BLaER1 treated with 17β-estradiol and CSF1 and Interleukin-3, amounts not matched to agents 10 nM and 100 nM (cell line): ENCODE results near the gene NCKIPSD.

Experiments
- H3K27ac ChIP-seq, 11 experiments: shearing (Covaris generic); formaldehyde crosslinking; 2 replicates each; pipeline ENCODE4 v1.8.1; 2022
- H3K27me3 ChIP-seq, 11 experiments: shearing (Covaris generic); formaldehyde crosslinking; 2 replicates each; pipeline ENCODE4 v1.8.1; 2022
- H3K36me3 ChIP-seq, 11 experiments: shearing (Covaris generic); formaldehyde crosslinking; 2 replicates each; pipeline ENCODE4 v1.8.1; 2022
- H3K4me1 ChIP-seq, 10 experiments: shearing (Covaris generic); formaldehyde crosslinking; 2 replicates each; pipeline ENCODE4 v1.8.1; 2022
- H3K4me2 ChIP-seq, 11 experiments: shearing (Covaris generic); formaldehyde crosslinking; 2 replicates each; pipeline ENCODE4 v1.8.1; 2022
- H3K4me3 ChIP-seq, 10 experiments: shearing (Covaris generic); formaldehyde crosslinking; 2 replicates each; pipeline ENCODE4 v1.8.1; 2022
- H3K9ac ChIP-seq, 11 experiments: shearing (Covaris generic); formaldehyde crosslinking; 2 replicates each; pipeline ENCODE4 v1.8.1; 2022
- H3K9me3 ChIP-seq, 11 experiments: shearing (Covaris generic); formaldehyde crosslinking; replicated peaks in 1 of 11; 2 replicates each; pipeline ENCODE4 v1.8.1; 2022
- H4K20me1 ChIP-seq, 11 experiments: shearing (Covaris generic); formaldehyde crosslinking; 2 replicates each; pipeline ENCODE4 v1.8.1; 2022
- Cebpa-rat ChIP-seq, 11 experiments: shearing (Covaris generic); IDR thresholded peaks; 2 replicates each; pipeline ENCODE4 v1.8.1; 2022

NCKIPSD gene

DNA sequence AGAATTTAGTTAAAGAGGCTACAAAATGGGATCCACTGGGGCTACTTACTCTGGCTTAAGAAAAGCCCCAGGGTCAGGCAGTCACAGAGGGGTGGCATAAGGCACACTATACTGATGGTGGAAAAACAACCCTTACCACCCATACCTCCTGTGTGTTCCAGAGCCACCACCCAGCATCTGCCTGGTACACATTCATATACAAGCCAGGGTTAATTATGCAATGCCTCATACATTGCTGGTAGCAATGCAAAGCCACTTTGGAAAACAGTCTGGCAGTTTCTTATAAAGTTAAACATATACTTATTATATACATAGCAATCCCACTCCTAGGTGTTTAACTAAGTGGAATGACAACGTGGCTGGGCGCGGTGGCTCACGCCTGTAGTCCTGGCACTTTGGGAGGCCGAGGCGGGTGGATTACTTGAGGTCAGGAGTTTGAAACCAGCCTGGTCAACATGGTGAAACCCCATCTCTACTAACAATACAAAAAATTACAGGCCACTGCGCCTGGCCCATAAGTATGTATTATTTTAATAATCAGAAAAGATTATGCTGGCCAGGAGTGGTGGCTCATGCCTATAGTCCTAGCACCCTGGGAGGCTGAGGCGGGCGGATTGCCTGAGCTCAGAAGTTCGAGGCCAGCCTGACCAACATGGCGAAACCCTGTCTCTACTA, 15.2 kb upstream of the NCKIPSD start:
- Histone ChIP-seq H3K9ac (0 out of 22 replicates have a peak overlapping the region, but pooled peaks of 1 of the 11 experiments have one; percentile 26), H3K4me1 (peaks cover 0 to 3% (median 0%) of the 10 kb centered on the region in 10 experiments; a peak in 1 of 20 replicates), H4K20me1 (peaks cover 98 to 100% (median 100%) of the 10 kb centered on the region in 11 experiments), H3K27me3 (no peaks in the 10 kb centered on the region), H3K36me3 (peaks cover 80 to 100% (median 99%) of the 10 kb centered on the region in 11 experiments), H3K4me2 (no peak overlapping the region), H3K27ac (no peak overlapping the region), H3K9me3 (no peaks in the 10 kb centered on the region), H3K4me3 (no peak overlapping the region)
- no peak for TF ChIP-seq Cebpa-rat (IDR thresholded peaks at IDR 0.05)

DNA sequence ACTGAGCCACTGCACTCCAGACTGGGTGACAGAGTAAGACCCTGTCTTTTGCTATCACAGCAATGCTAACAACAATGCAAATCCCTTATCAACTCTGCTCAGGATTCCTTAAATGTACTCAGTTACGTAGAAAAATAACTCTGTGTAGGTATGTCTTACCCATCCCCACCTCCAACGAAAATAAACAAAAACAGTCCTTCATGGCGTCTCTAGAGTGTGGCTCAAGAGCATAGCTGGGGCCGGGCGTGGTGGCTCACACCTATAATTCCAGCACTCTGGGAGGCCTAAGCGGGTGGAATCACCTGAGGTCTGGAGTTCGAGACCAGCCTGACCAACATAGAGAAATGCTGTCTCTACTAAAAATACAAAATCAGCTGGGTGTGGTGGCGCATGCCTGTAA, 13.2 kb upstream of the NCKIPSD start:
- Histone ChIP-seq H3K9ac (no peak overlapping the region), H3K36me3 (peaks cover 80 to 100% (median 99%) of the 10 kb centered on the region in 11 experiments), H3K27ac (no peak overlapping the region), H3K9me3 (no peaks in the 10 kb centered on the region), H3K4me1 (peaks cover 0 to 3% (median 0%) of the 10 kb centered on the region in 10 experiments; a peak in 1 of 20 replicates), H4K20me1 (peaks cover 99 to 100% (median 100%) of the 10 kb centered on the region in 11 experiments), H3K4me3 (no peak overlapping the region), H3K4me2 (no peak overlapping the region), H3K27me3 (no peaks in the 10 kb centered on the region)
- TF ChIP-seq Cebpa-rat (IDR thresholded peaks at IDR 0.05): no peak

DNA sequence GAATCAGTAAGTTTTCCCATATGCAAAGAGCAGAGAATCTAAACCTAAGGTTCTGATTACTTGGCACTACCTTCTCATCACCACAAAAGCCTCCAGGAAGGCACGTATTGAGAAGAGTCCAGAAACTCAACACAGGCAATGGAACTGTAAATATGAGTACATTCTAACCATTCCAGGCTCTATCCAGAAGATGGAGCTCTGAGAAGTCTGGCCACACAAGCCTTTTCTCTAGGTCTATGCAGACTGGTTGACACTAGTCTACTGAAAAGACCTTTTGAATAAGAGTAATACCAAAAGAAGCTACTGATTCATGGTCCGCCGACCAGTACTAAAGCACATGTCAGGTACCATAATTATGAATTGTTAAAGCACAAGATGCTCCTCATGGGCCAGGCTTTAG, 12.2 kb upstream of the NCKIPSD start:
- no peak overlapping the region for H3K9ac ChIP-seq
- H3K9me3 ChIP-seq: no peaks in the 10 kb centered on the region
- no peak for TF ChIP-seq Cebpa-rat (IDR thresholded peaks at IDR 0.05)
- no peak overlapping the region for H3K27ac ChIP-seq
- H3K4me1 ChIP-seq: peaks cover 0 to 3% (median 0%) of the 10 kb centered on the region in 10 experiments; a peak in 1 of 20 replicates
- peaks cover 99 to 100% (median 100%) of the 10 kb centered on the region in 11 experiments for H4K20me1 ChIP-seq
- H3K4me3 ChIP-seq: no peak overlapping the region
- H3K4me2 ChIP-seq: no peak overlapping the region
- peaks cover 85 to 100% (median 99%) of the 10 kb centered on the region in 11 experiments for H3K36me3 ChIP-seq
- no peaks in the 10 kb centered on the region for H3K27me3 ChIP-seq

DNA sequence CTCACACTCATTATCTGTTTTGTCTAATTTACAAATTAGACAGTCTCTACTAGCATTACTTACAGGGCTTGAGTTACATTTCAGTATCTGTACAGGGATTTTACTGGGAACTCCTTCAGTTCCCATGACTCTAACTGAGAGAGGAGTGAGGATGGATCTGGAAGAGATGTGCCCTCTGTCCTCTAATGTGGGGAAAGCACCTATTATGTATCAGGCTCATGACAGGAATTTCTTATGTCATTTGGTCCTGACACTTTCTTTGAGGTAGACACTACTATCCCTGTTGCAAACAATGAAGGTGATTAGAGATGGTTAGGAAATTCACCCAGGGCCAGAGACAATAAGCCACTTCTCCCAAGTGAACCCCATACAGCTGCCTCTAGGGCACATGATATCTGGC, 10.9 kb upstream of the NCKIPSD start:
- peaks cover 99 to 100% (median 100%) of the 10 kb centered on the region in 11 experiments for H4K20me1 ChIP-seq
- H3K4me3 ChIP-seq: no peak overlapping the region

DNA sequence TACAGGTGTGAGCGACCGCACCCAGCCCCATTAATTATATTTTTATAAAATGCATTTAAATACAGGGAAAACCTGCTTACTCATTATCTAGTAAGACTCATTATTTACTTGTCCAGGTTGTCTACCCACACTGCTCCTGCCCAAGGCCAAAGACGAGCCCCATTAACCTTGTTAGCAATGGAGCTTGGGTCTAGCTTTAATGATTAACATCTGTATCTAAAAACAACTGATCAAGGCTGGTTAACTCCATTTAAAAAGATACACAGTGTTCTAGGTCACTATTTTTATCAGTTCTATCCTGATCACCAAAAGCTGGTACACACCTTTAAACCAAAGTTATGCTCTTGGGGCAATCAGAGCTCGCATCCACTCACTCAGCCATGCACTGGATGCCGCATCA, 10.4 kb upstream of the NCKIPSD start:
- Histone ChIP-seq H3K4me1 (peaks cover 0 to 3% (median 0%) of the 10 kb centered on the region in 10 experiments; a peak in 1 of 20 replicates), H3K27ac (no peak overlapping the region), H3K9me3 (no peaks in the 10 kb centered on the region), H3K4me2 (no peak overlapping the region), H3K4me3 (no peak overlapping the region), H3K9ac (no peak overlapping the region), H3K36me3 (peaks cover 88 to 100% (median 99%) of the 10 kb centered on the region in 11 experiments), H4K20me1 (peaks cover 94 to 100% (median 100%) of the 10 kb centered on the region in 11 experiments), H3K27me3 (no peaks in the 10 kb centered on the region)
- no peak for TF ChIP-seq Cebpa-rat (IDR thresholded peaks at IDR 0.05)

More for the DNA sequence above, 10.9 kb upstream of the NCKIPSD start:
- no peak for TF ChIP-seq Cebpa-rat (IDR thresholded peaks at IDR 0.05)
- no peak overlapping the region for H3K4me2 ChIP-seq
- no peak overlapping the region for H3K27ac ChIP-seq
- no peak overlapping the region for H3K9ac ChIP-seq
- H3K36me3 ChIP-seq: peaks cover 85 to 100% (median 99%) of the 10 kb centered on the region in 11 experiments
- H3K27me3 ChIP-seq: no peaks in the 10 kb centered on the region
- peaks cover 0 to 3% (median 0%) of the 10 kb centered on the region in 10 experiments; a peak in 1 of 20 replicates for H3K4me1 ChIP-seq
- no peaks in the 10 kb centered on the region for H3K9me3 ChIP-seq

DNA sequence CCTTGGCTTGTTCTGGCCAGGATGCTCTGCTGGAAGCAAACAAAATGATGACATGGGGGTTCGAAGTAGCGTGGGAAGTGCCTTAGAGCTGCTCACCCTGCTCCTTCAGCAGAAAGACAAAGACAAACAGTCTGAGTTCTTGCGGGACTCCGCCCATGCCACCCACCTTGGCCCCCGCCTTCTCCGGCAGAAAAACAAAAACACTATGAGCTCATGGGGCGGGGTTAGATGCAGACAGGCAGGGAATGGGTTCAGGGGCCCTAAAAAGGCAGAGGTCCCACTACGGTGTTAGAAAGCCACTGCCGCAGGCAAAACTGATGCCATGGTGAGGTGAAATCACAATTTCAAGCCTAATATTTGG, 9.7 kb upstream of the NCKIPSD start:
- no peak overlapping the region for H3K4me3 ChIP-seq
- no peak overlapping the region for H3K27ac ChIP-seq
- no peaks in the 10 kb centered on the region for H3K27me3 ChIP-seq
- H3K4me2 ChIP-seq: no peak overlapping the region
- no peaks in the 10 kb centered on the region for H3K9me3 ChIP-seq
- H3K9ac ChIP-seq: no peak overlapping the region
- peaks cover 87 to 100% (median 100%) of the 10 kb centered on the region in 11 experiments for H4K20me1 ChIP-seq
- TF ChIP-seq Cebpa-rat (IDR thresholded peaks at IDR 0.05): no peak
- H3K36me3 ChIP-seq: peaks cover 88 to 100% (median 99%) of the 10 kb centered on the region in 11 experiments
- H3K4me1 ChIP-seq: peaks cover 0 to 3% (median 0%) of the 10 kb centered on the region in 10 experiments; a peak in 2 of 20 replicates

DNA sequence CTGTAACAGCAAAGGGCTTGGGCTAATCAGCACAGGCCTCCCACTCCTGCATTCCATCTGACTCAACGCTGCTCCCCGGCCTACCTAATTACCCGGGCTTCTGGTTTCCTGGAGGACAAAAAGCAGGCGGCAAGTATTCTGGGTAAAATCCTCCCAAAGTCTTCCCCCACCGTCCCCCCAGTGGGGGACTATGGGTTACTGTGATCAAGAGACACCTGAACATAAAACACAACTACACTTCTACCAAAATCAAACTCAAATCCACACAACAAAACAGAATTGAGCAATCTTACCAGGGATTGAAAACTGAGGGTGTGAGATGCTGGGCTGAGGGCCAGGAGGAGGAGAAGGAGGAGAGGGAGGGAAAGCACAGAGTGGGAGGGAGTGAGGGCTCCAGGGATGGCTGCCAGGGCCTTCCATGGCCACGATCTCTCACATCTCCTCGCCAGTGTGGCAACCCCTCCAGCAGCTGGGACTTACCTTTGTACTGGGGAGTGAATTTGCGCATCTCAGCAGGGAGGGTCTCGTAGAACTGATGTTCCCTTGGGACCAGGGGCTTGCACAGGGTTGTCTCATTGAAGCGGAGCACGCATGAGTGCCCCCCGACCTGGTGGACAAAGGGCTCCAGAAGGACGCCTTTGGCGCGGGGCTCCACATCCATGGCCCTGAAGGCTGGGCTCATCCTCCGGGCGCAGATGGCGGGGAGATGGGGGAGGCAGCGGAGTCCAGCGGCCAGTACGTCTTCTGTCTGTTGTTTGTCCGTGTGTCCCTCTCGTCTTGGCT, 9.1 kb upstream of the NCKIPSD start:
- Histone ChIP-seq H3K36me3 (peaks cover 89 to 100% (median 99%) of the 10 kb centered on the region in 11 experiments), H3K27ac (no peak overlapping the region), H3K27me3 (no peaks in the 10 kb centered on the region), H3K4me1 (peaks cover 0 to 3% (median 0%) of the 10 kb centered on the region in 10 experiments; a peak in 2 of 20 replicates), H3K9me3 (no peaks in the 10 kb centered on the region), H3K4me3 (no peak overlapping the region), H3K4me2 (no peak overlapping the region), H4K20me1 (peaks cover 82 to 100% (median 100%) of the 10 kb centered on the region in 11 experiments), H3K9ac (no peak overlapping the region)
- TF ChIP-seq Cebpa-rat (IDR thresholded peaks at IDR 0.05): no peak

DNA sequence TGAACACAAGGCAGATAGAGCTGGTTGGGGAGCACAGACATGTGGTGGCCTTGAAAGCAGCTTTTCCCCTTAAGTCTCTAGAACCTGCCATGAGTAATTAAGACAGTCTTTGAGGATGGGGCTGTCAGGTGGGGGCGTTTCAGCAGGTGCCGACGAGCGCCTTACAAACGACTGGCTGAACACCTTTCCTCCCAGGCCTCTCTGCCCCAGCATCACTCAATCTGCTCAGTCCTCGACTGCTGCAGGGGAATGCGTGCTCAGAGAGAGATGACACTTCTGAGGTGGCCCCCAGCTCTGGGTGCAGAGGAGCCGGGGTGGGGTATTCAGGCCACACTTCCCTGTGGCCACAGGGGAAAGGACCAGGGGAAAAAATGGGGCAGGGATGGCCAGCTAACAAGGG, 8.1 kb upstream of the NCKIPSD start:
- TF ChIP-seq Cebpa-rat (IDR thresholded peaks at IDR 0.05): no peak
- H3K27ac ChIP-seq: no peak overlapping the region
- H3K9ac ChIP-seq: peak overlapping the region in 1 of 11 experiments; percentile 34; a peak in 1 of 22 replicates
- H3K4me1 ChIP-seq: peaks cover 0 to 11% (median 4%) of the 10 kb centered on the region in 10 experiments; a peak in 11 of 20 replicates
- H3K4me3 ChIP-seq: no peak overlapping the region
- H4K20me1 ChIP-seq: peaks cover 74 to 100% (median 100%) of the 10 kb centered on the region in 11 experiments
- no peaks in the 10 kb centered on the region for H3K27me3 ChIP-seq
- no peak overlapping the region for H3K4me2 ChIP-seq
- peaks cover 89 to 100% (median 99%) of the 10 kb centered on the region in 11 experiments for H3K36me3 ChIP-seq
- H3K9me3 ChIP-seq: no peaks in the 10 kb centered on the region

DNA sequence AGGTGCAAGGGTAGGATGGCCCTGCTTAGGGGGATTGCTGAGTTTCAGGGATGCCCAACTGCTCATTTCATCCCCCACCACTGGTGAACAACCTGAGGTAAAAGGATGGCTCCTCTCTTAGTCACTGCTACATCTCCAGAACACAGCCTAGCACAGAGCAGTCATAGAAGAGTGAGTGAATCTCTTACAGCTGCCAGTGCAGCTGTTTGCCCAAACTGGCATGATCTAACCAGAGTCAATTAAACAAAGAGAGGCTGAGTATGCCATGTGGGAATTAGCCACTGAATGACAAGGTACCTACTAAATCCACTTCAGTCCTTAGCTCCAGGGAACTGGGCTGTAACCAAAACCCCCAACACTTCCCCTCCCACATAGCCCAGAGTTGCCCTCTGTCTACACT, 6.8 kb upstream of the NCKIPSD start:
- Histone ChIP-seq H3K9ac (no peak overlapping the region), H3K9me3 (no peaks in the 10 kb centered on the region), H3K4me1 (peaks cover 6 to 22% (median 17%) of the 10 kb centered on the region in 10 experiments), H3K36me3 (peaks cover 94 to 100% (median 99%) of the 10 kb centered on the region in 11 experiments), H3K27ac (no peak overlapping the region), H3K4me2 (no peak overlapping the region), H3K27me3 (no peaks in the 10 kb centered on the region), H4K20me1 (peaks cover 61 to 100% (median 100%) of the 10 kb centered on the region in 11 experiments), H3K4me3 (no peak overlapping the region)
- no peak for TF ChIP-seq Cebpa-rat (IDR thresholded peaks at IDR 0.05)
